Mammary epithelial cell (primary cell): ENCODE results near the gene SPDEF.

Source experiments
- EZH2 ChIP-seq: IDR thresholded peaks from 2 replicates; pipeline ENCODE4 v1.6.1; 2012; ENCODE audit warnings: low read length, inconsistent platforms, borderline replicate concordance
- TF ChIP-seq, protein P1 (sequence below), 2 donors: IDR thresholded peaks in 1 of 2; conservative IDR thresholded peaks in 1 of 2; 2 replicates each; pipeline ENCODE4 v1.5.1; 2011 to 2012; ENCODE audit warnings: inconsistent platforms in 2 of 2, low read length in 2 of 2, mild to moderate bottlenecking in 2 of 2, control low read depth in 1 of 2, low read depth in 1 of 2; ENCODE audit not compliant: insufficient read depth in 1 of 2; ENCODE audit errors: extremely low read depth in 1 of 2

DNA sequence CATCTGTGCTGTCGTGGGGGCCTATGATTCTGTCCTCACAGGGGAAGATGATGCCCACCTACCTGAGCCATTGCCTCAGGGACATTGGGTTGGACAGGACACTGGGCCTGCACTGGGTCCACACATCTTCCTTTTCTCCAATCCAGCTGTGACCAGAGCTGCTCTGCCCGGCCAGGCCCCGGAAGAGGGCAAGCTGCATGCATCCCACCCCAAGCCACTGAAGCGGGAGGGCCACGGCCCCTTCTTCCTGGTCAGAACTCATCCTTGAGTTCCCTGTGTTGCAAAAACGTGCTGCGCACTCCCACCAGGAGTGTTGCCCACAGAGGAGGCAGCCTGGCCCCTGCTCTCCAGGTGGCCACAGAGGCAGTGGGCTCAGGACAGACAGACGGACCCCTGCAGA, 38.2 kb downstream of the SPDEF start:
- TF ChIP-seq, protein P1, sequence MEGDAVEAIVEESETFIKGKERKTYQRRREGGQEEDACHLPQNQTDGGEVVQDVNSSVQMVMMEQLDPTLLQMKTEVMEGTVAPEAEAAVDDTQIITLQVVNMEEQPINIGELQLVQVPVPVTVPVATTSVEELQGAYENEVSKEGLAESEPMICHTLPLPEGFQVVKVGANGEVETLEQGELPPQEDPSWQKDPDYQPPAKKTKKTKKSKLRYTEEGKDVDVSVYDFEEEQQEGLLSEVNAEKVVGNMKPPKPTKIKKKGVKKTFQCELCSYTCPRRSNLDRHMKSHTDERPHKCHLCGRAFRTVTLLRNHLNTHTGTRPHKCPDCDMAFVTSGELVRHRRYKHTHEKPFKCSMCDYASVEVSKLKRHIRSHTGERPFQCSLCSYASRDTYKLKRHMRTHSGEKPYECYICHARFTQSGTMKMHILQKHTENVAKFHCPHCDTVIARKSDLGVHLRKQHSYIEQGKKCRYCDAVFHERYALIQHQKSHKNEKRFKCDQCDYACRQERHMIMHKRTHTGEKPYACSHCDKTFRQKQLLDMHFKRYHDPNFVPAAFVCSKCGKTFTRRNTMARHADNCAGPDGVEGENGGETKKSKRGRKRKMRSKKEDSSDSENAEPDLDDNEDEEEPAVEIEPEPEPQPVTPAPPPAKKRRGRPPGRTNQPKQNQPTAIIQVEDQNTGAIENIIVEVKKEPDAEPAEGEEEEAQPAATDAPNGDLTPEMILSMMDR (conservative IDR thresholded peaks at IDR 0.05 in 1 of 2, IDR thresholded peaks at IDR 0.05 in 1 of 2; ENCODE audit: extremely low read depth in 1 of 2, insufficient read depth in 1 of 2, low read depth in 1 of 2, low read length in 2 of 2), result no peak
- TF ChIP-seq EZH2, result no peak
